HT1080 (cell line): Measurements from ENCODE around the gene CKB. TPM values are rescaled to one million over a fixed set of nuclear protein-coding genes. Genes with fewer than 3 reads are reported as not detected.

Source experiments
- DNase-seq: peaks from one replicate; pipeline ENCODE4 v3.0.0-alpha.2; 2015; ENCODE audit warnings: low read depth
- total RNA-seq: library from RNA; depleted of rRNA; stranded (reverse); fragments of >200 nt; shearing (Covaris generic); gene quantifications from 2 replicates; pipeline ENCODE4 v1.2.3, GENCODE V29; 2014

CKB gene
- total RNA-seq, 1 experiment from 2014 or later: 5.9 TPM

DNA sequence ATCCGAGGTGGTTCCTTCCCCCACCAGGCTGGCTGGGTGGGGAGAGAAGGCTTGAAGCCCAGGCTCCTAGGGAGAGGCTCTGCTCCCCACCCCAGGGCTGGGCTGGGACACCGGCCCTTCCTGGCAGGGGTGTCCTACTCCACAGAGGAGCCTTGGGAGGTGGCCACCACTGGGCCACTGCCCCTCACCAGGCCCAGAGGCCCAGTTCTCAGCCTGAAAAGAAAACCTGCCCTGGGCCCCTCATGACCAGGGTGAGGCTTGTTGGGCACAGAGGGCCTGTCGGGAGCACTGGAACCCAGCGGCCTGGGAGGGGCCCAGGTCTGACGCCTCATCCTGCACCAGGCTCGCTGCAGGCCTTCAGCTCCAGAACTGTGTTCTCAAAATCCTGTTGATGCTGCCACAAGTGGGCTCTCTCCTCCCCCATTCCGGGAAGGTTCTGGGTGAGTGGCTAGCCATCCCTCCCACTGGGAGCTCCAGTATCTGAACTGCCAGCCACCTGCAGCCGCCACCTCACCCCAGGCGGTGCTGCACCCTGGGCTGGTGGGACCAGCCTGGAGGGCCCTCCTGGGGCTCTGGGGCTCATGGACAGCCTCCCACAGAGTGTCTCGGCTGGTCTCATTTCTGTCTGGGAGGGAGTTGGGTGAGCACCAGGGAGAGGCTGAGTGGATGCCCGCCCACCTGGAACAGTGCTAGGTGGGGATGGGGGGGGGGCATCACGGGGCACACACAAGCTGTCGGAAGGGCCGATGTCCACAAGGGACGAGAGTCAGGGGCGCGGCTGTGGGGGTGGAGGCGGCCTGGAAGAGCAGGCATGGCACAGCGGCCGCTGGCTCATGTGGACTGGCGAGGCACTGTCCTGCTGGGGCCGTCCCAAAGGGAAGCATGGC is 28.1 kb upstream of the CKB start:
- no peak for DNase-seq

DNA sequence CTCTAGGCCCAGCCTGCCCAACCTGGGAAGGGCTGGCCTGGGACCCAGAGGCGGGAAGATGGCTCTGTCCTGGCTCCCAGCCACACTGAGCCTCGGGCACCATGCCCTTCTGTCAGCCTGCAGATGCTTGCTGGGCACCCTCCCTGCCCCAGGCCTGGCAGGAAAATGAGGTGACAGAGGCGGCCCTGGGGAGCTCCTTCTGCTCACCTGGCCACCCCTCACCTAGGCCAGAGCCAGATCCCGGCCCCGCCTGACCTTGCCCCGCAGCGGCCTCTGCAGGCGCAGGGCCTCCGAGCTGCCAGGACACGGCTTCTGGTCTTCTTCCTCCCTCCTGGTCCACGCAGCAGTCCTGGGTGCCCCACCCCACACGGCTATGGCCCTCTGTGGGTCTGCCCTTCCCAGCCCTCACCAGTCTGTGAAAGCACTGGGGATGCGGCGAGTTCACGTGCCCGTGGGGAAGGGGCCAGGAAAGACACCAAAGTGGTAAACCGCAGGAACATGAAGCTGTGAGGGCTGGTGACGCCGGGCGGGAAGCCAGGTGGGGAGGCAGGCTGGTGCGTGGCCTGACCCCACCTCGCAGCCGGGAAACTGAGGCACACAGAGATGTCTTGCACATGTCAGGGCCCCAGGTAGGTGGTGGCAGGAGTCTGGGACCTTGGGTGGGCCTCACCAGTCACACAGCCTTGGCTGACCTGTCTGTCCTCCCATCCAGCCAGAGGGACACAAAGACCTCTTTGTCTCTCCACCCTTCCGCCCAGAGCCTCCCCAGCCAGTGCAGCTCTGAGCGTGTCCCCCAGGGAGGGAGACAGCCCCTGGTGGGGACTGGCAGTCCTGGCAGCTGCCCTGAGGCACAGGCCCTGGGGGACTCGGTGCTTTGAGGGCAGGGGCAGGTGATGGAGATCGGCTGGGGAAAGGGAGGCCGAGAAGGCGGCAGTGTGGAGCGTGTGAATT is 27.0 kb upstream of the CKB start:
- DNase-seq: no peak

DNA sequence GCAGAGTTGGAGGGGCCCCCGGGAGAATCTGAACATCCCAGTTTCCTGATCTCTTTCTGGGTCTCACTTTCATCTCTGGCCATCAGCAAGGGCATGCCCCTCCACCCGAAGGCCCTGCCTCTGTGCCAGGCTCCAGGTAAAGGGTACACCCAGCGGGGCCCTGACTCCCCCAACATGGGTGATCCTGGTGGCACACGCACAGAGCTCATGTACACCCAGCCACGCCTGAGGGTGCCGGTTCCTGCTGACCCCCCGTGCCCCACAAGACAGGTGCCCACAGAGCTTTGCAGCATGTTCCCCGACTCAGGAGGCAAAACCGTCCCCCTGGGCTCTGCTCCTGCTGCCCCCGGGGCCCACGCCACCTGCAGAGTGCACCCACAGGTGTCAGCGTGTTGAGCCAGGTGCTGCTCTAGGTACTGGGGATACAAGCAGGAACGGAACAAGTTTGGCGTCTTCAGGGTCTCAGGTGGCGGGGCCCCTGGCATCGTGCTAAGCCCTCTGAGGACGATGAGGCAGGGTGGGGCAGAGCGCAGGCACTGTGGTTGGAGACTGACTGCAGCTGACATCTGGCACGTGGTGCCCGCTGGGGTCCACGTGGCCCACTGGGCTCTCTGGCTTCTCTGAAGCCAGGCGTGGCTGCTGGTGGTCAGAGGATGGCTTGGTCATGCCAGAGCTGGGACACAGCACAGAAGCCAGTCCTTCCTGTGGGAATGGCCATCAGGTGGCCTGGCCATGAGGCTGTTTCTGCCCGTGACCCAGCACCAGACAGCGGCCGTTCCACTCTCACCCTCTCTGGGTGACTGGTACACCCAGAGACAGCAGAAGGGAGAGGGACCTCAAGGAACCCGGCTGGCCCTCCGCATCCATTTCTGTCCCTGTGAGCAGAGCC is 26.1 kb upstream of the CKB start:
- DNase-seq: no peak

DNA sequence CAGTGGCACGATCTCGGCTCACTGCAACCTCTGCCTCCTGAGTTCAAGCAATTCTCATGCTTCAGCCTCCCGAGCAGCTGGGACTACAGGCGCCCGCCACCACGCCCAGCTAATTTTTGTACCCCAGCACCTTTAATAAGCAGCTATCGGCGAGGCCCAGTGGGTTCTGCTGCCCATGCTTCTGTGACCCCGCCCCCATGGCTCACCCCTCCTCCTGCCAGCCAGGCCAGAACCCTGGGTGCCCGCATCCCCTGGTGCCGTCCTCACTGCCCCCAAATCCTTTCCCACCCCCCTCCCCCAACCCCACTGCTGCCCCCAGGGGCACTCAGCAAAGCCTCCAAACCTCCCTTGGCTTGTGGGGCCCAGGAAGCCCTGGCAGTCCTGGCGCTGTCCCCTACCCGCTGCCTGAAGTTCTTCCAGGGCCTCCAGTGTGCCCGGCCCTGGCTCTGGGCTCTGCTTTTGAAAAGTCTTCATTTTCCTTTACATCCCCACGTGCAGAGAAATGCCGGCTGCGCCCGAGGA is 25.4 kb upstream of the CKB start:
- no peak for DNase-seq

DNA sequence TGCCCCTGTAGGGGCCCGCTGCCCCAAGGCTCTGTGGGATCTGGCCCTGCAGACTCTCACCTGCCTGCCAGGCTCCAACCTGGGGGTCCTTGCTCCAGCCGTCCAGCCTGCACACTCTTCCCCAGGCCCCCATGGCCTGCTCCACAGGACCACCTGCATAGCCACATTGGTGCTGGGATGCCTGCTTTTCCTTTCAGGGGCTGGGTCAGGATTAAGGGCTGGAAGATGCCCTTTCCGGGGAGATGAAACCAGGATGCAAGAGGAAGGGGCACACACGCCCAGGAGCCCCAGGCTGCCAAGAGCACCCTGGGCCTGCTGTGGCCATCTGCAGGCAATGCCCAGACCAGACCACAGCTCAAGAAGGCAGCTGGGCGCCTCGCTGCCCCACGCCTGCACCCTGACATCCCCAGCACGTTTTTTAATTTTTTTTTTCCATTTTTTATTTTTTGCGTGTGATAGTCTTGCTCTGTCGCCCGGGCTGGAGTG is 24.9 kb upstream of the CKB start:
- DNase-seq: no peak

DNA sequence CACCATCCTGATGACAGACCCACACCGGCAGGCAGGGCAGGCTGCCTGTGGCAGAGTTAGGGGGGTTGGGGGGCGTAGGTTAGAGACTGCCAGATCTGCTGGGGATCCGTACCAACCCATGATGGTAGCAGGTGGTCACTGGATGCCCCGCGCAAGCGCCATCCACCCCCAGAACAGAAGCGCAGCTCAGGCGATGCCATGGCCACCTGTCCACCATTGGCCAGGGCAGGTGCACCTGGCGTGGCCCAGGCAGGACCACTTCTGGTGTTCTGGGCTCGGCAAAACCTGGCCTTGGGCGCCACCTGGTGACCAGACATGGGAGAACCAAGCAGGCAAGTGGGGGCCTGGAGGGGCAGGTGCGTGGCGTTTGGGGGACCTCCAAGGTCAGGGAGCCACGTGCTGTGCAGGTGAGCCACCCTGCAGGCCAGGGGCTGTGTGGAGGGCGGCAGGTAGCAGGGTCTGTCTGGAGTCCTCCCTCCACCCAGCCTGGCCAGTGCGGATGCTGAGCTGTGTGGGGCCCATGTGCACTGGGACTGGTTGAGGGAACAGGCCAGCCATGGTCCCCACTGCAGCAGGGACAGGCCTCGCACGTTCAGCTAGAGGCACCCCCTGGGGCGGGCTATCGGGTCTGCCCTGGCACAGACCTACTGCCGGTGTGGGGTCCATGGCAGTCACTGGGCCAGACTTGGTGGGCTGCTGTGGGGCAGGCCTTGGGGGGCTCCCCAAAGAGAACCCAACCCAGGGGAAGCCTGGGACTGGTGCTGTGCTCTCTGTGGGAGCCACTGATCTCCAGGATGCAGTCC is 24.2 kb upstream of the CKB start:
- peak; percentile 46 for DNase-seq

DNA sequence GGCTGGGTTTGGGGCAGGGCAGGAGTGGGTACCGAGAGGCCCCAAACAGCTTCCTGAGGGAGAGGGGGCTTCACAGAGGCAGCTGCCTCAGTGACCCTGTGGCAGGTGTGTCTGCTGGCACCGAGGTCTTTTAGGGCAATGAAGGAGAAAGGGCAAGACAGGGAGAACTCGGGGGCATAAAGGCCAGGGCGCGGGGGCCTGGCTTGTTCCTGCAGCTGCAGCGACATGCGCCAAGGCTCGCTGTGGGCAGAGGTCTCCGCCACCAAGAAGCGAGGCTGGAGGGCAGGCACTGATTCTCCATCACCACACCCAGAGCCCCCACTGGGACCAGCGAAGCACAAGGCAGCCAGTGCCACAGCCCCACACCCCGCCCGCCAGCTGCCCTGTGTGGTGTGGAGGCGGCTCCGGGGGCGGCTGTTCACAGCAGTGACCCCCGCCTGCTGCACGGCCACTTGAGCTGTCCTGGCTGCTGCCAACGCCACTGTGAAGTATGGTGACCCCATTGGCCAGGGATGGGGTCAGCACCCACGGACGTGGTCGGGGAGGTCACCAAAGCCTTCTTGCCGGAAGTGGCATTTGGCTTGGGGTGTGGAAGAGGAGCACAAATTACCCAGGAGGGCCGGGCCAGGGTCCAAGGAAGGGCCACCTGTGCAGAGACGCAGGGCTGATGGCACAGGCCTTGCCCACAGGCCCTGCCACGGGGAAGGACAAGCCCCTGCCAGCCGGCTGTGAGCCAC is 23.5 kb upstream of the CKB start:
- DNase-seq: no peak

DNA sequence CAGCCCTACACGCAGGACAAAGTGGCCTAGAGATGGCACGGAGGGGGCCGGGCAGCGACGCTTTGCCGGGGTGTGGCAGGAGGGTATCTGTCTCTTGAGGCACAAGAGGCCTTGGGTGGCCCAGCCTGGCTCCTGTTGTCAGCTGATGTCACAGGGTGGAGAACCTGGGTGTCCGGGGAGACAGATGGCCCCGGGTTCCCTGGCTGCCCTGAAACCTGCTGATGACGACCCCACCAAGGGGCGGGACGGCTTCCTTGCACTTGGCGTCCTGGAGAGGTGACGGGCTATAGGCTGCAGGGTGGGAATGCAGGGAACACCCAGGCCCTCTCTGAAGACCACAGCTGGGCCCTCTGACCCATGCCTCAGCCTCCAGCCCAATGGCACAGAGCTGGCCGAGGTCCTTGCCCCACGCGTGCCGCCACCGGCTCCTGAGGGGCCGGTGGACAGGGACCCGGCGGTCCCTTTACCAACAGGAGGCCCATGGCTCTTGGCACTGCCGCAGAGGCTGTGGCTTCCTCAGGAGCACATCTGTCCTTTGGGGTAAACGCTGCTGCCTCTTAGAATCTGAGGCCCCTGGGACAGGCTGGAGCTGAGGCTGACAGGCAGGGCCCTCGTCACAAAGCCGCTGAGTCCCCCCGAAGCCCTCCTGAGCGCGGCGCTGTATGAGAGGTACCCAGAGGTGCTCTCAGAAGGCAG is 22.7 kb upstream of the CKB start:
- no peak for DNase-seq

DNA sequence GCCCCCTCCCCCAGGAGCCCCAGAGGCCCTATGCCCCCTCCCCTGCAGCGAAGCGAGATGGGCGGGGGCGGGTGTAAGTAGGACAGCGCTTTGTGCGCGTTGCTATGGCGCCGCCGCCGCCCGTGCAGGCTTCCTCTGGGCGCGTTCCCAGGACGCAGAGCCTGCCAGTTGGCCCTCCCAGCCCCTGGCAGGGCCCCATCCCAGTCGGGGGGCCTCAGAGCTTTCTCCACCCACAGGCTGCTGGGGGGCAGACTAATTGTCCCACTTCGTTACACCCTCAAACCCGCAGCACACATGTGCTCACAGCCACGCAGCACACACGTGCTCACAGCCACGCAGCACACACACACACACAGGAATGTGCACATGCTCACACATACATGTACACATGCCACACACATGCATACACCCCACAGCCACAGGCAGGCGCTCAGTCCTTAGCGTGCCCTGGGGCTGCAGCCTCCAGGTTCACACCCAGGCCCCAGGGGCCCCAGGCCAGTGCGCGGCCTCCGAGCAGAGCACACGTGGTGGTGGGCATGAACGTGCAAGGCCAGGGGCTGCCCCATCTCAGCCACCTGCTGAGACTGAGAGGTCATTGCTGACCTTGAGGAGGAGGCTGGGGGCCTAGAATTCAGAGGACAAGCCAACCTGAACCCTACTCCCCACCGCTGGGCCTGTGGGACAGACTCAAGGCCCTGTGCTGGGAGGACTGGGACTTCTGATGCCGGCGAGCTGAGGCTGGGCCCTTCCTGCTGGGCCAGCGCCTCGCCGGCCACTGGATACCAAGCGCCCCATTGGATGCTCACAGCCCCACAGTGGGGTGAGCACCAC is 22.0 kb upstream of the CKB start:
- DNase-seq: no peak

DNA sequence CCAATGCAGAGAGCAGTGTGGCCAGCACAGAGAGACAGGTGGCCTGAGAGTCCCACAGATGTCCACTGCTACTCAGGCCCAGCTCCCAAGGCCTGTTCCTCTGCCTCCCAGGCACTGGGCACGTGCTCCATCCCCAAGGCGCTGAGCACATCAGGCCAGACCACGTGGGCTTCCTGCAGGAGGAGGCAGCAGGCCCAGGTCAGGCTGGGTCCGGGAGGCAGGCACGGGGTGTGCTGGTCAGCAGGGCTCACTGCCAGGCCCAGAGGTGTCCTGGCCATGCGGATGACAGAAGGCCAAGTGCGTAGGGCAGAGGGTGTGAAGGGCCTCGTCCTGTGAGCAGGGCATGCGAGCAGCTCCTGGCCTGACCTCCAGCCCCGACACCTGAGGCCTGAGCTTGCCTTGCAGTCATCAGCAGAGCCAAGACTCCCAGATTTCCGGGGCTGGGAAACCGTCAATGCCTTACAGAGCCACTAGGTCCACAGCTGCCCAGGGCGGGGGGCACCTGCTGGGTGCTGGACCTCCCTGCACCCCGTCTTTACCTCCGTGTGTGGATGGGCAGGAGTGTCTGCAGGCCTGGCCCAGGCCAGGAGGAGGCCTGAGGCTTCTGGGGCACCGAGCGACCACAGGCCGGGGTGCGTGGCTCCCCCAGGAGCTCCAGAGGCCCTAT is 21.2 kb upstream of the CKB start:
- DNase-seq: no peak

DNA sequence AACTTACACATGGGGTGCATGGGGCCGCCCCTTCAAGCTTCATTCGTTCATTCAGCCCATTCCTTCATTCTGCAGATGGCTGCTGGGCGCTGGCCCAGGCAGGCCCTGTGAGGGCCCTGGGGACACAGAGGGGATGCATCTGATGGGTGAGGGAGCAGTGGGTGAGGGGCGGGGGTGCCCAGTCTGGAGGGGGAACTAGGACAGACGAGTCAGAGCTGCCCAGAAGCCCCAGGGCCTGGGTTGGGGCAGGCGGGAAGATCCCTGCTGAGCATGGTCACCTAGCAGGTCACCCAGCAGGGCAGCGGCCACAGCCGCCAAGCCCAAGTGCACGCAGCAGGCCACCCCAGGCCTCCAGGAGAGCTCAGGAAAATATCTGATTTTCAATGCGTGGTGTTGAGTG is 20.5 kb upstream of the CKB start:
- DNase-seq: no peak

DNA sequence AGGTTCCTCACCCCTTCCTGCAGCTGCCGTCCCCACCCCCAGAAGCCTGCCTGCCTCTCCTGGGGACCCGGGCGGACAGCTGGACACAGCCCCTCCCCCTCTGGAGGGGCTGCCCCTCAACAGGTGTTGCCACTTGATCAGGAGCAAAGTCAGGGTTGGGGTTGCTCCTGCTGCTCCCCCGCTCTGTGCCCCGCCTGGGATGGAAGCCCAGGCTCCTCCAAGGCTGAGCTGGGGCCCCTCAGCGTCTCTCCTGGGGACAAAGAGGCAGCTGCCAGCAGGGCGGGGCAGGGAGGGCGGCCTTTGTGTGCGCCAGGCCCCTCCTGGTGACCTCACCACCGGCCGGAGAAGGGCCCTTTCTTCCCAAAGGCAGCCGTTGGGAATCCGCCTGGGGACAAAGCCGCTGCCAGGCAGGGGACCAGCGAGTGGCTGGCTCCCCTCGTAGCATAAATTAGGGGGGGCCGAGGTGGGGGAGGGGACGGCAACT is 20.0 kb upstream of the CKB start:
- DNase-seq: no peak

DNA sequence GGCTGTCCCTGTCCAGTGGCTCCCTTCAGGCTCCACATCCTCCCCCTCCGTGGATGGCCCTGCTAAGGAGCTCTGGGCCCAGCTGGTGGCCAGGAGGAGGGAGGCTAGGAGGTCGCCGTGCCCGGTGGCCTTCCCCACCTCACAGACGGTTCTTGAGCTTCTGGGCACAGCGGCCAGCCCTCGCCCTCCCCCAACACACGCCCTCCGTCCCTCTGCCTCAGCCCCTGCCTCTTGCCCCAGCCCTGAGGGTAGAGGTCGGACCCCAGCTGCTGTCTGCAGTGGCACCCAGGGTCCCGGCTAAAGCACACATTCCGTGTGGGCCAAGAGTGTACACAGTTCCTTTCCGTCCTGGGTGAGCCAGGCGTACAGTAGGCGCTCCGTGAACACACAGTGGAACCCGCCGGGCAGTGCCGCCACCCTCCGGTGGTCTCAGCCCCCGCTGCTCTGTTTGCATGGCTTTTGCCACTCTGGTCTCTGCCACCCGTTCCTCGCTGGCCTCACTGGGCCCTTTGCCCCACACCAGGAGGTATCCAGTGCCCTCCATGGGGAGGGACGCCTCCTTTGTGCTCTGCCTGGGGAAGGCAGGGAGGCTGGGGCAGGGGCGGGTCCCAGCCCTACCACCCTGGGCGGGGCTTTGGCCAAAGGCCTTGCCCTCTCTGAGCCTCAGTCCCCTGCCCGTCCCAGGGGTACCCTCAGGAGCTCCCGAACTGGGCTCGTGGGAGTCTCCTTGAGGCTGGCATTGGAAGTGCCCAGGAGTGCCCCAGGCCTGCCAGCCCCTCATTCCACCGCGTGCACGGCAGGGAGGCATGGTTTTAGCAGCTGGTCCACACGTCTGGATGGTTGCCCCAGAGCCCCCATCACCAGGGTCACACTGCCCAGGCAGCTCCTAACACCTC is 19.3 kb upstream of the CKB start:
- no peak for DNase-seq

DNA sequence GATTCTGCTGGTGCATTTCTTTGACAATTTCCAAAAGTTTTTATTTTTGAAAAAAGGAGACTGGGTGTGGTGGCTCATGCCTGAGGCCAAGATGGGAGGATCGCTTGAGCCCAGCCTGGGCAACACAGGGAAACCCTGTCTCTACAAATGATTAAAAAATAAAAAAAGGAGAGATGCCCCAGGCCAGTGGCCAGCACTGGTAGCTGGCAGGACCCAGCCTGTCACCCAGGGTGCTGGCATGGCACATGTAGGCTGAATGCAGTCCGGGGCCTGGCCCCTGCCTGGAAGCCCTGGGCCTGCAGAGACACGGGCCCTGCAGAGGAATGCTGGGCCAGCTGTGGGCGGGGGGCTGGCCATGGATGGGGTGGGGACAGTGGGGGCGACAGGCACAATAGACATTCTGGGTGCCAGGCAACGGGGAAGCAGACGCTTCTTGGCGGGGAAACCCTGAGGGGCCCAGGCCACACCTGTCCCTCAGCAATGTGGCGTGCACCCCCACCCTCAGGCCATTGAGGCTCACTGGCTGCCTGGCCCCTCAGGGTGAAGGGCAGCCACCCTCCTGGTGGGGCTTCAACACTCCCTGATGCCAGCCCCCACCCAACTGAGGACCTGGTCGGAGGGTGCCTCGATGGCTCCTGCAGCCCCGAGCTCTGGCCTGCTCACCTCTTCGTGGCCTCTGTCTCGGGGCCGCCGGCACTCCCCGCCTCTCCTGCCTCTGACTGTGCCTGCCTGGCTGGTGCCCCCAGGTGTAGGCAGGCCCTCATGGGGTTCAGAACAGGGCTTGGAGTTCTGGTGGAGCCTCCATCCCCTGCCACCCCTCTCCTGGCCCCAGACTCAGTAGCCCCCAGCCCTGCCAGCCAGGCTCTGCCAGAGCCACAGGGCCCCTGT is 18.4 kb upstream of the CKB start:
- no peak for DNase-seq
